Astrocyte (in vitro differentiated cells and primary cell): ENCODE results near the gene THSD7B. TPM values are rescaled to one million over a fixed set of nuclear protein-coding genes. Genes with fewer than 3 reads are reported as not detected.

Experiments
- DNase-seq: peaks from one replicate; pipeline ENCODE4 v3.0.0-alpha.2; 2010; ENCODE audit warnings: low read depth
- FAIRE-seq: peaks from 2 replicates; lab custom pipeline; 2011; peaks lifted over from hg19 to GRCh38; lab: Jason Lieb, UNC
- H2AFZ ChIP-seq: 2 replicates; pipeline ENCODE4 v1.6.0; 2012; ENCODE audit warnings: low read depth, low read length, inconsistent platforms
- H3K27ac ChIP-seq: 2 replicates; pipeline ENCODE4 v1.5.1; 2011; ENCODE audit warnings: low read depth, low read length, inconsistent platforms
- H3K27me3 ChIP-seq: 2 replicates; pipeline ENCODE4 v1.6.0; 2011; ENCODE audit warnings: low read length, inconsistent platforms; ENCODE audit not compliant: insufficient read depth
- H3K36me3 ChIP-seq: 2 replicates; pipeline ENCODE4 v1.5.1; 2011; ENCODE audit warnings: low read length, inconsistent platforms; ENCODE audit not compliant: insufficient read depth
- H3K4me1 ChIP-seq: 2 replicates; pipeline ENCODE4 v1.5.1; 2011; ENCODE audit warnings: low read length, inconsistent platforms; ENCODE audit not compliant: insufficient read depth
- H3K4me2 ChIP-seq: 2 replicates; pipeline ENCODE4 v1.6.0; 2012; ENCODE audit warnings: low read length, inconsistent platforms
- H3K4me3 ChIP-seq: 2 replicates; pipeline ENCODE4 v1.5.1; 2011; ENCODE audit warnings: low read depth, mild to moderate bottlenecking, low read length, inconsistent platforms; ENCODE audit not compliant: insufficient read depth
- H3K79me2 ChIP-seq: 2 replicates; pipeline ENCODE4 v1.6.0; 2012; ENCODE audit warnings: mild to moderate bottlenecking, low read length, inconsistent platforms; ENCODE audit not compliant: insufficient read depth
- H3K9ac ChIP-seq: 2 replicates; pipeline ENCODE4 v1.6.0; 2012; ENCODE audit warnings: mild to moderate bottlenecking, low read length, inconsistent platforms
- H3K9me3 ChIP-seq: 2 replicates; pipeline ENCODE4 v1.5.1; 2012; ENCODE audit warnings: low read depth, mild to moderate bottlenecking, low read length, inconsistent platforms; ENCODE audit not compliant: insufficient read depth
- H4K20me1 ChIP-seq: 2 replicates; pipeline ENCODE4 v1.6.0; 2012; ENCODE audit warnings: low read length, inconsistent platforms; ENCODE audit not compliant: insufficient read depth
- H3K27ac Mint-ChIP-seq: one replicate; pipeline ENCODE4 v1.8.0; 2021; ENCODE audit warnings: mild to moderate bottlenecking, mixed read lengths; ENCODE audit not compliant: unreplicated experiment
- H3K27me3 Mint-ChIP-seq: one replicate; pipeline ENCODE4 v1.8.0; 2021; ENCODE audit warnings: low read depth, mixed read lengths; ENCODE audit not compliant: unreplicated experiment
- H3K36me3 Mint-ChIP-seq: one replicate; pipeline ENCODE4 v1.8.0; 2021; ENCODE audit warnings: low read depth, mixed read lengths; ENCODE audit not compliant: unreplicated experiment
- H3K4me1 Mint-ChIP-seq: one replicate; pipeline ENCODE4 v1.8.0; 2021; ENCODE audit warnings: low read depth, mixed read lengths; ENCODE audit not compliant: unreplicated experiment
- H3K4me3 Mint-ChIP-seq: one replicate; pipeline ENCODE4 v1.8.0; 2021; ENCODE audit warnings: mild to moderate bottlenecking, moderate library complexity, mixed read lengths; ENCODE audit not compliant: unreplicated experiment
- H3K9me3 Mint-ChIP-seq: one replicate; pipeline ENCODE4 v1.8.0; 2021; ENCODE audit warnings: mild to moderate bottlenecking, mixed read lengths; ENCODE audit not compliant: unreplicated experiment
- EZH2 ChIP-seq: IDR thresholded peaks from 2 replicates; pipeline ENCODE4 v1.6.1; 2012; ENCODE audit warnings: mild to moderate bottlenecking, low read length, inconsistent platforms; ENCODE audit not compliant: insufficient read depth
- total RNA-seq: library from RNA; stranded (reverse); gene quantifications from 2 replicates; pipeline ENCODE4 v1.2.1, GENCODE V29; 2021
- TF ChIP-seq, protein P1 (sequence below): IDR thresholded peaks from 2 replicates; pipeline ENCODE4 v1.5.1; 2011; ENCODE audit warnings: low read depth, mild to moderate bottlenecking, inconsistent platforms, low read length, moderate library complexity; ENCODE audit not compliant: insufficient read depth

Gene THSD7B
- total RNA-seq, 1 donor from 2014 or later: 0.18 TPM

DNA sequence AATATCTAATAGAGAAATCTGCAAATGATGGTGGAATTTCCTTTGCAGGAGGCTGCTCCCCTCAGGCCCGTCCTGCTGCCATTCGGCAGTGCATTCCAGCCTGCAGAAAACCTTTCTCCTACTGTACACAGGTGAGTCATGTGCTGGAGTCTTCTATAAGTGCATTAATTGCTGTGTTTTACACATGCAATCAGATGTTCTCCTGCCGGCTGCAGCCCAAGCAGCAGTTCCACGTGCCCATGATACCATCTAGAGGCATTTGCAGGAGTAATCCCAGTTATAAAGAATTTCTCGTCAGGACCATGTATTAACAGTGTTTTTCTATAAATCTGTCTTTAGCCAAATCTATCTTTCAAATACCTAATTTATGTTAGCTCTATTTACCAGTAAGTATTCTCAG is 894.3 kb downstream of the THSD7B start:
- Histone ChIP-seq H3K4me1 (no peaks in the 10 kb centered on the region), H3K9me3 (no peaks in the 10 kb centered on the region), H3K27me3 (no peaks in the 10 kb centered on the region), H3K9ac (no peak overlapping the region), H3K4me3 (no peak overlapping the region), H4K20me1 (no peaks in the 10 kb centered on the region), H3K4me2 (no peak overlapping the region), H3K27ac (no peak overlapping the region), H3K79me2 (no peaks in the 10 kb centered on the region), H3K36me3 (no peaks in the 10 kb centered on the region), H2AFZ (no peak overlapping the region)
- no peak overlapping the region for H3K27ac Mint-ChIP-seq
- TF ChIP-seq, protein P1, sequence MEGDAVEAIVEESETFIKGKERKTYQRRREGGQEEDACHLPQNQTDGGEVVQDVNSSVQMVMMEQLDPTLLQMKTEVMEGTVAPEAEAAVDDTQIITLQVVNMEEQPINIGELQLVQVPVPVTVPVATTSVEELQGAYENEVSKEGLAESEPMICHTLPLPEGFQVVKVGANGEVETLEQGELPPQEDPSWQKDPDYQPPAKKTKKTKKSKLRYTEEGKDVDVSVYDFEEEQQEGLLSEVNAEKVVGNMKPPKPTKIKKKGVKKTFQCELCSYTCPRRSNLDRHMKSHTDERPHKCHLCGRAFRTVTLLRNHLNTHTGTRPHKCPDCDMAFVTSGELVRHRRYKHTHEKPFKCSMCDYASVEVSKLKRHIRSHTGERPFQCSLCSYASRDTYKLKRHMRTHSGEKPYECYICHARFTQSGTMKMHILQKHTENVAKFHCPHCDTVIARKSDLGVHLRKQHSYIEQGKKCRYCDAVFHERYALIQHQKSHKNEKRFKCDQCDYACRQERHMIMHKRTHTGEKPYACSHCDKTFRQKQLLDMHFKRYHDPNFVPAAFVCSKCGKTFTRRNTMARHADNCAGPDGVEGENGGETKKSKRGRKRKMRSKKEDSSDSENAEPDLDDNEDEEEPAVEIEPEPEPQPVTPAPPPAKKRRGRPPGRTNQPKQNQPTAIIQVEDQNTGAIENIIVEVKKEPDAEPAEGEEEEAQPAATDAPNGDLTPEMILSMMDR: no peak
- no peak for TF ChIP-seq EZH2
- H3K36me3 Mint-ChIP-seq: no peaks in the 10 kb centered on the region
- no peaks in the 10 kb centered on the region for H3K4me1 Mint-ChIP-seq
- H3K9me3 Mint-ChIP-seq: no peaks in the 10 kb centered on the region
- H3K27me3 Mint-ChIP-seq: no peaks in the 10 kb centered on the region
- DNase-seq (no peak), FAIRE-seq (no peak)
- H3K4me3 Mint-ChIP-seq: no peak overlapping the region

DNA sequence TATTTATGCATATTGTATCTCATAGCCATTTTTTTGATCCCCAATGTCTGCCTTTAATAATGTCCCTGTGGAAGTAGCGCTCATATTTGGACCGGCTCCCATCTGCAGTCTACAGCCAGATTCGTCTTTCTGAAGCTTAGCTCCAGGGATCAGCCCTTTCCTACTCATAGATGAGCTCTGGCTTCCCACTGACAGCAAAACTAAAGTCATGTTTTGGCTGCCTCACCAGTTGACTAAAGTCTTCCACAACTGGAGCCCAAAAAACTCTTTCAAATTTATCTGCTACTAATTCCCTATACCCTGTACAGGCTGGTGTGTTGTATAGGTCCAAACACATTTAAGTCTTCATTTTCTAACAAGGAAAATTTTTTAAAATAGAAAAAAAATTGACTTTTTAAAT is 904.8 kb downstream of the THSD7B start:
- FAIRE-seq: no peak
- no peak overlapping the region for H3K4me3 Mint-ChIP-seq
- no peak overlapping the region for H3K4me2 ChIP-seq
- no peaks in the 10 kb centered on the region for H3K36me3 Mint-ChIP-seq
- H3K4me1 Mint-ChIP-seq: no peaks in the 10 kb centered on the region
- no peaks in the 10 kb centered on the region for H3K36me3 ChIP-seq
- DNase-seq: no peak
- no peak overlapping the region for H2AFZ ChIP-seq
- H3K4me3 ChIP-seq: no peak overlapping the region
- TF ChIP-seq EZH2: no peak
- TF ChIP-seq, protein P1: no peak
- H3K27ac Mint-ChIP-seq: no peak overlapping the region
- H3K9me3 Mint-ChIP-seq: no peaks in the 10 kb centered on the region
- no peaks in the 10 kb centered on the region for H4K20me1 ChIP-seq
- no peaks in the 10 kb centered on the region for H3K79me2 ChIP-seq
- no peaks in the 10 kb centered on the region for H3K27me3 ChIP-seq
- H3K9me3 ChIP-seq: no peaks in the 10 kb centered on the region
- H3K27me3 Mint-ChIP-seq: no peaks in the 10 kb centered on the region
- no peaks in the 10 kb centered on the region for H3K4me1 ChIP-seq
- no peak overlapping the region for H3K9ac ChIP-seq
- no peak overlapping the region for H3K27ac ChIP-seq

DNA sequence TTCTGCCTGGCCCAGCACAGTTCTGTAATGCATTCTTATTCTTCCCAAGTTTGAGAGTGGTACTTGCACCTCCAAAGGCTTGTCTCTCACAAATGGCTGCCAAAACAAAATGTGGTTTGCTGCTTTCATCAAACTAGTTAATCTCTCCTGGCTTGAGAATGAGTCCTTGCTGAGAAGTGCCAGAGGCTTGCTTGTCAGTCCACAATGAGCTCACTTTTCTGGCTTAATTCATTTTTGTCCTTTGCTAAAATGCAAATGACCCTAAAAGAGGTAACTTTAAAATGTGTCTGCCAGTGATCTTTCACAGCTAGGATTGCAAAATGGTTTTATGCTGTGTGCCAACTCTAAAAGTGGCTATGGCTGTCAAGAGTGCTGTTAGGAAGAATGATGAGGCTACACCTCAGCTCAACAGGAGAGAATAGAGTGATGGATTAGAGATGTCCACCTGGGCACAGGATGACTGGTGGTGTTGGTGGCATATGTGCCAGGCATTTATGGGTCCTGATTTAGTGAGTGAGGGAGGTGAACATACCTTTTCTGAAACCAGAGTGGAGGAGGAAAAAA is 907.7 kb downstream of the THSD7B start:
- H3K27ac Mint-ChIP-seq: no peak overlapping the region
- no peaks in the 10 kb centered on the region for H3K27me3 Mint-ChIP-seq
- H2AFZ ChIP-seq: no peak overlapping the region
- no peak overlapping the region for H3K4me2 ChIP-seq
- no peak overlapping the region for H3K4me3 ChIP-seq
- no peak for TF ChIP-seq EZH2
- TF ChIP-seq, protein P1: no peak
- H3K9me3 ChIP-seq: no peaks in the 10 kb centered on the region
- no peak overlapping the region for H3K9ac ChIP-seq
- no peaks in the 10 kb centered on the region for H3K36me3 Mint-ChIP-seq
- no peaks in the 10 kb centered on the region for H3K79me2 ChIP-seq
- no peaks in the 10 kb centered on the region for H3K36me3 ChIP-seq
- H3K4me1 ChIP-seq: no peaks in the 10 kb centered on the region
- H4K20me1 ChIP-seq: no peaks in the 10 kb centered on the region
- no peak overlapping the region for H3K27ac ChIP-seq
- peaks cover 7% of the 10 kb centered on the region for H3K4me1 Mint-ChIP-seq
- H3K9me3 Mint-ChIP-seq: no peaks in the 10 kb centered on the region
- FAIRE-seq (no peak), DNase-seq (no peak)
- no peak overlapping the region for H3K4me3 Mint-ChIP-seq
- H3K27me3 ChIP-seq: no peaks in the 10 kb centered on the region
